SK-N-SH treated with all-trans-retinoic acid at 6 μM for 48 hours (cell line): ENCODE data around the gene PLA2G15.

Experiments used
- ATAC-seq: fragments of 200-7000 bp; cut with Tn5 transposase; 3 replicates; pipeline ENCODE4 v1.9.1; 2020; ENCODE audit warnings: mild to moderate bottlenecking, moderate library complexity
- ARNTL ChIP-seq: fragments of 450-650 bp; formaldehyde crosslinking; IDR thresholded peaks from 2 replicates; pipeline ENCODE4 v1.5.0; 2020; ENCODE audit warnings: low read depth, mild to moderate bottlenecking, moderate library complexity, borderline replicate concordance
- BACH2 ChIP-seq: fragments of 250-450 bp; sonication (Bioruptor Pico); IDR thresholded peaks from 2 replicates; pipeline ENCODE4 v1.9.0; 2021; ENCODE audit warnings: mild to moderate bottlenecking, borderline replicate concordance
- CREB5 ChIP-seq: fragments of 250-450 bp; sonication (Bioruptor Pico); IDR thresholded peaks from 2 replicates; pipeline ENCODE4 v1.5.1; 2020; ENCODE audit warnings: low read depth, mild to moderate bottlenecking, moderate library complexity
- CSDC2 ChIP-seq: fragments of 250-450 bp; sonication (Bioruptor Pico); IDR thresholded peaks from 2 replicates; pipeline ENCODE4 v1.5.0; 2020; ENCODE audit warnings: mild to moderate bottlenecking, moderate library complexity
- ESRRG ChIP-seq: fragments of 250-450 bp; sonication (Bioruptor Pico); IDR thresholded peaks from 2 replicates; pipeline ENCODE4 v1.6.1; 2021; ENCODE audit warnings: mild to moderate bottlenecking
- GLIS3 ChIP-seq: fragments of 250-450 bp; sonication (Bioruptor Pico); IDR thresholded peaks from 2 replicates; pipeline ENCODE4 v1.5.0; 2020; ENCODE audit warnings: mild to moderate bottlenecking, moderate library complexity
- OSR1 ChIP-seq: fragments of 250-450 bp; sonication (Bioruptor Pico); IDR thresholded peaks from 2 replicates; pipeline ENCODE4 v1.8.0; 2022; ENCODE audit warnings: moderate library complexity, mild to moderate bottlenecking, inconsistent platforms
- PATZ1 ChIP-seq: fragments of 250-450 bp; sonication (Bioruptor Pico); IDR thresholded peaks from 2 replicates; pipeline ENCODE4 v1.8.0; 2020; ENCODE audit warnings: mild to moderate bottlenecking, moderate library complexity, borderline replicate concordance
- POU6F1 ChIP-seq: fragments of 250-450 bp; sonication (Bioruptor Pico); IDR thresholded peaks from 2 replicates; pipeline ENCODE4 v1.8.0; 2021; ENCODE audit warnings: low read depth, mild to moderate bottlenecking, moderate library complexity, borderline replicate concordance
- PPARA ChIP-seq: fragments of 250-450 bp; sonication (Bioruptor Pico); IDR thresholded peaks from 2 replicates; pipeline ENCODE4 v1.5.0; 2020; ENCODE audit warnings: mild to moderate bottlenecking, borderline replicate concordance
- RARB ChIP-seq: fragments of 250-450 bp; sonication (Bioruptor Pico); IDR thresholded peaks from 2 replicates; pipeline ENCODE4 v1.8.0; 2021; ENCODE audit warnings: mild to moderate bottlenecking, moderate library complexity
- SNAI2 ChIP-seq: fragments of 250-450 bp; sonication (Bioruptor Pico); IDR thresholded peaks from 2 replicates; pipeline ENCODE4 v1.5.0; 2020; ENCODE audit warnings: mild to moderate bottlenecking, moderate library complexity
- TCF4 ChIP-seq: fragments of 250-450 bp; sonication (Bioruptor Pico); IDR thresholded peaks from 2 replicates; pipeline ENCODE4 v1.8.0; 2021; ENCODE audit warnings: mild to moderate bottlenecking, moderate library complexity, borderline replicate concordance
- TOX ChIP-seq: fragments of 250-450 bp; sonication (Bioruptor Pico); IDR thresholded peaks from 2 replicates; pipeline ENCODE4 v1.8.0; 2021; ENCODE audit warnings: mild to moderate bottlenecking, moderate library complexity, borderline replicate concordance
- ZC3H10 ChIP-seq: fragments of 250-450 bp; sonication (Bioruptor Pico); IDR thresholded peaks from 2 replicates; pipeline ENCODE4 v1.5.1; 2021; ENCODE audit warnings: mild to moderate bottlenecking, moderate library complexity
- ZFP3 ChIP-seq: fragments of 250-450 bp; sonication (Bioruptor Pico); IDR thresholded peaks from 2 replicates; pipeline ENCODE4 v1.5.0; 2020; ENCODE audit warnings: mild to moderate bottlenecking, moderate library complexity
- ZFP30 ChIP-seq: fragments of 450-650 bp; formaldehyde crosslinking; IDR thresholded peaks from 2 replicates; pipeline ENCODE4 v1.5.0; 2022; ENCODE audit warnings: mild to moderate bottlenecking, moderate library complexity
- ZNF565 ChIP-seq: fragments of 450-650 bp; formaldehyde crosslinking; conservative IDR thresholded peaks from 2 replicates; pipeline ENCODE4 v1.5.0; 2020; ENCODE audit warnings: low read depth, mild to moderate bottlenecking, moderate library complexity
- ZNF70 ChIP-seq: fragments of 450-650 bp; formaldehyde crosslinking; IDR thresholded peaks from 2 replicates; pipeline ENCODE4 v1.5.0; 2020; ENCODE audit warnings: mild to moderate bottlenecking, moderate library complexity
- ZNF8 ChIP-seq: fragments of 450-650 bp; formaldehyde crosslinking; IDR thresholded peaks from 2 replicates; pipeline ENCODE4 v1.5.0; 2020; ENCODE audit warnings: mild to moderate bottlenecking, moderate library complexity
- TF ChIP-seq, protein P1 (sequence below): fragments of 250-450 bp; sonication (Bioruptor Pico); IDR thresholded peaks from 2 replicates; pipeline ENCODE4 v1.5.0; 2020; ENCODE audit warnings: mild to moderate bottlenecking, moderate library complexity

Gene PLA2G15

GRCh38 chr16:68229431-68230175, 15.6 kb upstream of the PLA2G15 start:
- ATAC-seq = peak; percentile 73
- TF ChIP-seq ZFP30 (CRISPR knock-in tag) (no peak), POU6F1 (CRISPR knock-in tag) (no peak), CSDC2 (CRISPR knock-in tag) (no peak), TCF4 (no peak), CREB5 (no peak), PPARA (CRISPR knock-in tag) (no peak), OSR1 (CRISPR knock-in tag) (no peak), ZFP3 (CRISPR knock-in tag) (no peak), ESRRG (CRISPR knock-in tag) (no peak), ARNTL (CRISPR knock-in tag) (no peak), GLIS3 (CRISPR knock-in tag) (no peak), BACH2 (no peak)
- TF ChIP-seq, protein P1, sequence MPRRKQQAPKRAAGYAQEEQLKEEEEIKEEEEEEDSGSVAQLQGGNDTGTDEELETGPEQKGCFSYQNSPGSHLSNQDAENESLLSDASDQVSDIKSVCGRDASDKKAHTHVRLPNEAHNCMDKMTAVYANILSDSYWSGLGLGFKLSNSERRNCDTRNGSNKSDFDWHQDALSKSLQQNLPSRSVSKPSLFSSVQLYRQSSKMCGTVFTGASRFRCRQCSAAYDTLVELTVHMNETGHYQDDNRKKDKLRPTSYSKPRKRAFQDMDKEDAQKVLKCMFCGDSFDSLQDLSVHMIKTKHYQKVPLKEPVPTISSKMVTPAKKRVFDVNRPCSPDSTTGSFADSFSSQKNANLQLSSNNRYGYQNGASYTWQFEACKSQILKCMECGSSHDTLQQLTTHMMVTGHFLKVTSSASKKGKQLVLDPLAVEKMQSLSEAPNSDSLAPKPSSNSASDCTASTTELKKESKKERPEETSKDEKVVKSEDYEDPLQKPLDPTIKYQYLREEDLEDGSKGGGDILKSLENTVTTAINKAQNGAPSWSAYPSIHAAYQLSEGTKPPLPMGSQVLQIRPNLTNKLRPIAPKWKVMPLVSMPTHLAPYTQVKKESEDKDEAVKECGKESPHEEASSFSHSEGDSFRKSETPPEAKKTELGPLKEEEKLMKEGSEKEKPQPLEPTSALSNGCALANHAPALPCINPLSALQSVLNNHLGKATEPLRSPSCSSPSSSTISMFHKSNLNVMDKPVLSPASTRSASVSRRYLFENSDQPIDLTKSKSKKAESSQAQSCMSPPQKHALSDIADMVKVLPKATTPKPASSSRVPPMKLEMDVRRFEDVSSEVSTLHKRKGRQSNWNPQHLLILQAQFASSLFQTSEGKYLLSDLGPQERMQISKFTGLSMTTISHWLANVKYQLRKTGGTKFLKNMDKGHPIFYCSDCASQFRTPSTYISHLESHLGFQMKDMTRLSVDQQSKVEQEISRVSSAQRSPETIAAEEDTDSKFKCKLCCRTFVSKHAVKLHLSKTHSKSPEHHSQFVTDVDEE (CRISPR knock-in tag) = no peak

GRCh38 chr16:68230176-68230571, 15.0 kb upstream of the PLA2G15 start:
- no peak for ATAC-seq
- TF ChIP-seq TCF4 (no peak), GLIS3 (CRISPR knock-in tag) (no peak), TOX (CRISPR knock-in tag) (no peak), SNAI2 (no peak), PPARA (CRISPR knock-in tag) (no peak), ZNF8 (CRISPR knock-in tag) (no peak), ZNF565 (CRISPR knock-in tag) (no peak), ZNF70 (CRISPR knock-in tag) (no peak), ARNTL (CRISPR knock-in tag) (no peak), PATZ1 (CRISPR knock-in tag) (no peak), ZC3H10 (CRISPR knock-in tag) (no peak)

DNA sequence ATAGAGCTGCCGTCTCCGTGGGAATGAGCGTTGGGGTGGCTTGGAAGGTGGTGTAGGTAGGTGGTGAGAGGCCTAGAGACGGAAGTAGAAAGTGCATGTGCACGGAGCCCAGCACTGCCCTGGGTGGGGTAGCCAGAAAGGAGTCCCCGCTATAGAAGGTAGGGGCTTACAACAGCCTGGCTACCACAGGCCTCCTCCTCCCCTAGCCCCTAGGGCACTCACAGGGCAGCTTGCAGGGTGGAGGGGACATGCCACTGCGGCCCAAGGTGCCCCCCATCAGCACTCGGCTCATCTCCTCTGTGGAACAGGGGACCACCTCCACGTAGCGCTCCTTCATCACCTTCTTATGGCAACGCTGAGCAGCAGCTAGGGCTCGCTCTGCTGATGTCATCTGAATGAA, 14.2 kb upstream of the PLA2G15 start:
- TF ChIP-seq ZFP30 (CRISPR knock-in tag) (no peak), SNAI2 (no peak), ESRRG (CRISPR knock-in tag) (no peak), RARB (CRISPR knock-in tag) (no peak), ZNF70 (CRISPR knock-in tag) (no peak), ZFP3 (CRISPR knock-in tag) (no peak)
- TF ChIP-seq, protein P1 (CRISPR knock-in tag) = no peak

More for the DNA sequence above, 14.2 kb upstream of the PLA2G15 start:
- ATAC-seq = no peak
